K562 (cell line): ENCODE measurements around the gene ACOX1. TPM values are rescaled to one million over a fixed set of nuclear protein-coding genes. Genes with fewer than 3 reads are reported as not detected.

Source experiments
- ATAC-seq: fragments of 200-7000 bp; cut with Tn5 transposase; 3 replicates; pipeline ENCODE4 v1.9.1; 2020; ENCODE audit warnings: moderate library complexity
- BruUV-seq: library from RNA; stranded (reverse); fragments of 400-500 nt; replicated peaks from 2 replicates; lab custom pipeline; 2021; lab: Mats Ljungman, UMichigan
- CTCF ChIA-PET: fragments of 300-600 bp; formaldehyde crosslinking; extraction: SDS; loops from one replicate; lab custom pipeline; 2021; ENCODE audit warnings: low intra/inter-chr PET ratio; lab: Yijun Ruan, JAX
- POLR2A ChIA-PET: fragments of 300-600, 350-650 bp; sonication (Branson Sonifier 250); formaldehyde crosslinking; extraction: SDS; loops from one replicate; lab custom pipeline; 2021; ENCODE audit warnings: antibody characterized with exemption, inconsistent platforms; lab: Yijun Ruan, JAX
- DNase-seq, 4 experiments: peaks; one replicate each; pipeline versions ENCODE4 v3.0.0 to v3.0.0-alpha.2; 2011 to 2018; ENCODE audit warnings: low spot score in 3 of 4, mixed read lengths in 3 of 4; ENCODE audit errors: extremely low read depth in 1 of 4
- FAIRE-seq: peaks from 2 replicates; lab custom pipeline; 2011; peaks lifted over from hg19 to GRCh38; lab: Jason Lieb, UNC
- H2AFZ ChIP-seq: 2 replicates; pipeline ENCODE4 v1.6.0; 2011; ENCODE audit warnings: low read depth, low read length, control low read depth, inconsistent platforms
- H3K27ac ChIP-seq: fragments of 200-600 bp; 3 replicates; pipeline ENCODE4 v1.8.0; 2011; ENCODE audit warnings: low read depth, mild to moderate bottlenecking, control low read depth, inconsistent platforms, low read length, moderate library complexity, mixed read lengths; ENCODE audit errors: extremely low read depth
- H3K27me3 ChIP-seq, 2 experiments: fragments of 300-600 bp in 1 of 2; 2 replicates in 1 of 2; 3 replicates in 1 of 2; pipeline versions ENCODE4 v1.6.0 to v1.8.0; 2011; ENCODE audit warnings: inconsistent platforms in 2 of 2, low read length in 2 of 2, mild to moderate bottlenecking in 1 of 2, mixed read lengths in 1 of 2, moderate library complexity in 1 of 2; ENCODE audit not compliant: control insufficient read depth in 2 of 2, insufficient read depth in 2 of 2
- H3K36me3 ChIP-seq: fragments of 300-600 bp; 3 replicates; pipeline ENCODE4 v1.8.0; 2011; ENCODE audit warnings: mild to moderate bottlenecking, low read length, inconsistent platforms; ENCODE audit not compliant: control insufficient read depth, insufficient read depth
- H3K4me1 ChIP-seq, 2 experiments: fragments of 200-600 bp in 1 of 2; replicated peaks in 1 of 2; 2 replicates in 1 of 2; 3 replicates in 1 of 2; pipeline versions ENCODE4 v1.5.1 to v1.8.0; 2011; ENCODE audit warnings: inconsistent platforms in 2 of 2, low read length in 2 of 2, mild to moderate bottlenecking in 1 of 2, mixed read lengths in 1 of 2, moderate library complexity in 1 of 2; ENCODE audit not compliant: control insufficient read depth in 2 of 2, insufficient read depth in 2 of 2
- H3K4me2 ChIP-seq: 2 replicates; pipeline ENCODE4 v1.6.1; 2011; ENCODE audit warnings: low read length, control low read depth, inconsistent platforms, mixed read lengths; ENCODE audit not compliant: insufficient read depth
- H3K4me3 ChIP-seq: fragments of 200-600 bp; sonication (generic), shearing (Covaris generic); 2 replicates; pipeline ENCODE4 v1.5.1; 2016; ENCODE audit warnings: control low read depth, inconsistent platforms
- H3K79me2 ChIP-seq: fragments of 200-600 bp; 3 replicates; pipeline ENCODE4 v1.8.0; 2011; ENCODE audit warnings: low read length, inconsistent platforms; ENCODE audit not compliant: control insufficient read depth, insufficient read depth
- H3K9ac ChIP-seq, 2 experiments: 2 replicates each; pipeline versions ENCODE4 v1.6.0 to v1.6.1; 2011; ENCODE audit warnings: low read depth in 2 of 2, low read length in 2 of 2, control low read depth in 1 of 2, inconsistent platforms in 1 of 2, mild to moderate bottlenecking in 1 of 2, mixed read lengths in 1 of 2; ENCODE audit not compliant: insufficient read depth in 1 of 2
- H3K9me1 ChIP-seq: one replicate; pipeline ENCODE4 v1.6.0; 2011; ENCODE audit warnings: inconsistent platforms, mild to moderate bottlenecking, low read length, moderate library complexity; ENCODE audit not compliant: control insufficient read depth, insufficient read depth
- H3K9me3 ChIP-seq: replicated peaks from 2 replicates; pipeline ENCODE4 v1.5.1; 2011; ENCODE audit warnings: low read depth, low read length, inconsistent platforms; ENCODE audit not compliant: control insufficient read depth, insufficient read depth
- H4K20me1 ChIP-seq: replicated peaks from 2 replicates; pipeline ENCODE4 v1.6.1; 2011; ENCODE audit warnings: low read length, inconsistent platforms, mixed read lengths; ENCODE audit not compliant: control insufficient read depth, insufficient read depth
- BRCA1 ChIP-seq, 2 experiments: fragments of 450-650 bp in 1 of 2; sonication (generic) in 1 of 2; formaldehyde crosslinking in 1 of 2; IDR thresholded peaks; 2 replicates each; pipeline versions ENCODE4 v1.5.0 to v1.6.1; 2017 to 2020; ENCODE audit warnings: mild to moderate bottlenecking in 1 of 2, missing genetic modification reagents in 1 of 2
- BRD9 ChIP-seq: fragments of 450-650 bp; IDR thresholded peaks from 2 replicates; pipeline ENCODE4 v1.6.1; 2018; ENCODE audit warnings: low read depth; ENCODE audit not compliant: partially characterized antibody
- FOXA1 ChIP-seq: fragments of 450-650 bp; IDR thresholded peaks from 2 replicates; pipeline ENCODE4 v1.6.1; 2016; ENCODE audit warnings: mild to moderate bottlenecking, borderline replicate concordance
- GTF2F1 ChIP-seq: IDR thresholded peaks from 2 replicates; pipeline ENCODE4 v1.6.1; 2011; ENCODE audit warnings: low read depth, low read length, improper control_type of control experiment
- HIVEP1 ChIP-seq: fragments of 250-450 bp; sonication (Bioruptor Pico); IDR thresholded peaks from 2 replicates; pipeline ENCODE4 v1.4.0; 2020; ENCODE audit warnings: mild to moderate bottlenecking
- IRF9 ChIP-seq: fragments of 450-650 bp; IDR thresholded peaks from 2 replicates; pipeline ENCODE4 v1.6.1; 2016; ENCODE audit warnings: missing biosample characterization, missing genetic modification characterization
- MCM5 ChIP-seq: fragments of 450-650 bp; IDR thresholded peaks from 2 replicates; pipeline ENCODE4 v1.6.1; 2016; ENCODE audit warnings: low read depth
- PHTF2 ChIP-seq: fragments of 250-450 bp; sonication (Bioruptor Pico); IDR thresholded peaks from 2 replicates; pipeline ENCODE4 v1.5.0; 2021; ENCODE audit warnings: mild to moderate bottlenecking
- SIN3A ChIP-seq, 2 experiments: fragments of 150-350 bp in 1 of 2; IDR thresholded peaks; 2 replicates each; pipeline ENCODE4 v1.6.1; 2011 to 2016; ENCODE audit warnings: borderline replicate concordance in 2 of 2, low read depth in 2 of 2, low read length in 2 of 2, mild to moderate bottlenecking in 2 of 2, moderate library complexity in 2 of 2; ENCODE audit not compliant: control insufficient read depth in 1 of 2
- SMAD3 ChIP-seq: fragments of 450-650 bp; formaldehyde crosslinking; conservative IDR thresholded peaks from 2 replicates; pipeline ENCODE4 v1.4.0; 2020; ENCODE audit warnings: mild to moderate bottlenecking
- TAL1 ChIP-seq: fragments of 450-650 bp; IDR thresholded peaks from 2 replicates; pipeline ENCODE4 v1.6.1; 2016; ENCODE audit warnings: mild to moderate bottlenecking
- WHSC1 ChIP-seq: IDR thresholded peaks from one replicate; pipeline ENCODE4 v1.6.1; 2012; ENCODE audit warnings: low read length, control low read depth, inconsistent platforms
- ZNF165 ChIP-seq: fragments of 250-450 bp; sonication (Bioruptor Pico); IDR thresholded peaks from 2 replicates; pipeline ENCODE4 v1.4.0; 2020; ENCODE audit warnings: borderline replicate concordance
- ZNF263 ChIP-seq: sonication (generic); formaldehyde crosslinking; IDR thresholded peaks from 2 replicates; pipeline ENCODE4 v1.8.0; 2022; ENCODE audit warnings: mild to moderate bottlenecking, missing genetic modification reagents, borderline replicate concordance
- ZNF57 ChIP-seq: fragments of 450-650 bp; formaldehyde crosslinking; IDR thresholded peaks from 2 replicates; pipeline ENCODE4 v1.4.0; 2020; ENCODE audit warnings: mild to moderate bottlenecking, moderate library complexity
- WGBS: fragments of 100-300 bp; shearing (Covaris generic); methylation state at CpG from one replicate; pipeline ENCODE4 v1.1.6; 2016; ENCODE audit warnings: low coverage, mixed read lengths; ENCODE audit not compliant: insufficient coverage; ENCODE audit errors: missing lambda C conversion rate; 5-methylcytosine and 5-hydroxymethylcytosine counted together
- in situ Hi-C: fragments of 300-500 bp; cut with MboI; formaldehyde crosslinking; loops from 4 replicates; pipeline ENCODE4 v1.15.0; 2018; ENCODE audit warnings: inconsistent platforms, mixed read lengths
- intact Hi-C: fragments of 100-400 bp; cut with micrococcal nuclease; formaldehyde crosslinking; loops from 2 replicates; pipeline ENCODE4 v1.14.2; 2022
- polyA plus RNA-seq, 8 experiments: library from polyadenylated mRNA; depleted of rRNA in 4 of 8; stranded (reverse) in 5 of 8; unstranded in 3 of 8; fragments of >200 nt; fragmentation: Nextera tagmentation in 2 of 8; fragmentation: Illumina TruSeq in 1 of 8; extraction: Ambion mirVana in 2 of 8; extraction: Trizol in 1 of 8; gene quantifications; 2 replicates each; pipeline versions ENCODE4 v1.2.1 to v1.2.3, GENCODE V29; 2011 to 2014; ENCODE audit warnings: inconsistent platforms in 1 of 8, missing spikeins in 1 of 8
- total RNA-seq, 7 experiments: library from RNA; depleted of rRNA in 6 of 7; stranded (reverse); fragments of >200 nt in 6 of 7; fragmentation: Illumina TruSeq in 2 of 7; extraction: Trizol in 2 of 7; gene quantifications; 2 replicates each; pipeline versions ENCODE4 v1.2.1 to v1.2.3, GENCODE V29; 2011 to 2021; ENCODE audit warnings: low replicate concordance in 1 of 7
- TF ChIP-seq, protein P1 (sequence below): sonication (generic); formaldehyde crosslinking; IDR thresholded peaks from 2 replicates; pipeline ENCODE4 v1.8.1; 2023; ENCODE audit warnings: mild to moderate bottlenecking, missing genetic modification reagents

The ACOX1 gene
- total and polyA plus RNA-seq, 9 of the 15 experiments (the other 6 are each of a cell fraction or from before 2014, with no cell fraction given), result 7.8 to 24.1 (median 14.5) TPM

GRCh38 chr17:75914643-75915267 lies 64.2 kb downstream of the ACOX1 start (continued):
- TF ChIP-seq, protein P1, sequence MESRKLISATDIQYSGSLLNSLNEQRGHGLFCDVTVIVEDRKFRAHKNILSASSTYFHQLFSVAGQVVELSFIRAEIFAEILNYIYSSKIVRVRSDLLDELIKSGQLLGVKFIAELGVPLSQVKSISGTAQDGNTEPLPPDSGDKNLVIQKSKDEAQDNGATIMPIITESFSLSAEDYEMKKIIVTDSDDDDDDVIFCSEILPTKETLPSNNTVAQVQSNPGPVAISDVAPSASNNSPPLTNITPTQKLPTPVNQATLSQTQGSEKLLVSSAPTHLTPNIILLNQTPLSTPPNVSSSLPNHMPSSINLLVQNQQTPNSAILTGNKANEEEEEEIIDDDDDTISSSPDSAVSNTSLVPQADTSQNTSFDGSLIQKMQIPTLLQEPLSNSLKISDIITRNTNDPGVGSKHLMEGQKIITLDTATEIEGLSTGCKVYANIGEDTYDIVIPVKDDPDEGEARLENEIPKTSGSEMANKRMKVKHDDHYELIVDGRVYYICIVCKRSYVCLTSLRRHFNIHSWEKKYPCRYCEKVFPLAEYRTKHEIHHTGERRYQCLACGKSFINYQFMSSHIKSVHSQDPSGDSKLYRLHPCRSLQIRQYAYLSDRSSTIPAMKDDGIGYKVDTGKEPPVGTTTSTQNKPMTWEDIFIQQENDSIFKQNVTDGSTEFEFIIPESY (CRISPR knock-in tag), result peak; percentile 97

- no peaks in the 10 kb centered on the region for H3K27me3 ChIP-seq
- peaks cover 0 to 45% of the 10 kb centered on the region in 2 experiments; a peak in 2 of 5 replicates for H3K4me1 ChIP-seq
- H3K4me2 ChIP-seq, result no peak overlapping the region
- H3K9me1 ChIP-seq, result no peaks in the 10 kb centered on the region
- in situ Hi-C loops, result loop anchor here (5.0 kb wide), 1 partner anchor 379 kb away; no protein-coding TSS in a partner anchor
- no peaks in the 10 kb centered on the region for H3K9me3 ChIP-seq
- H2AFZ ChIP-seq, result no peak overlapping the region
- no peak for FAIRE-seq
- CTCF ChIA-PET, result no interaction called here
- no peaks in the 10 kb centered on the region for H4K20me1 ChIP-seq
- H3K36me3 ChIP-seq, result peaks cover 6% of the 10 kb centered on the region; the same call in 1 of the 3 replicates
- no TSS peak for BruUV-seq
- POLR2A ChIA-PET, result interaction anchor here (0.8 kb wide), 1 partner anchor 14 kb away, joined by 5 read pairs; no protein-coding TSS in a partner anchor
- TF ChIP-seq SMAD3 (CRISPR knock-in tag) (no peak), TAL1 (no peak), BRD9 (no peak), PHTF2 (CRISPR knock-in tag) (no peak), GTF2F1 (no peak), HIVEP1 (CRISPR knock-in tag) (no peak), FOXA1 (no peak), BRCA1 (IDR thresholded peaks at IDR 0.05) (no peak), BRCA1 (CRISPR knock-in tag; IDR thresholded peaks at IDR 0.05) (no peak), ZNF57 (CRISPR knock-in tag) (no peak), IRF9 (no peak), ZNF165 (CRISPR knock-in tag) (no peak), ZNF263 (CRISPR knock-in tag) (no peak), SIN3A (IDR thresholded peaks at IDR 0.05; ENCODE audit: borderline replicate concordance in 2 of 2, control insufficient read depth in 1 of 2, low read depth in 2 of 2, low read length in 2 of 2) (no peak), WHSC1 (no peak), MCM5 (no peak)
- TF ChIP-seq, all 486 proteins: peak for 0
- Histone ChIP-seq H3K27ac (no peak overlapping the region), H3K9ac (peak overlapping the region in 1 of 2 experiments; percentile 26; a peak in 1 of 4 replicates), H3K79me2 (no peaks in the 10 kb centered on the region), H3K4me3 (no peak overlapping the region)
- intact Hi-C loops, result no loop called here
- no peak for ATAC-seq
- WGBS, result 87% methylated on average over 26 of the region's 32 CpGs
- DNase-seq, result no peak
Observed at GRCh38 chr17:75913537-75914210, 65.3 kb downstream of the ACOX1 start.
